Cardiac muscle cell (in vitro differentiated cells and primary cell): Measurements from ENCODE around the gene PIEZO2. TPM values are rescaled to one million over a fixed set of nuclear protein-coding genes. Genes with fewer than 3 reads are reported as not detected.

ENCODE experiments used
- DNase-seq, 2 donors: peaks; one replicate each; pipeline versions ENCODE4 v3.0.0 to v3.0.0-alpha.2; 2010 to 2017; ENCODE audit warnings: low read depth in 1 of 2, low spot score in 1 of 2
- H3K27ac ChIP-seq: fragments of 200-600 bp; sonication (generic); 2 replicates; pipeline ENCODE4 v1.5.1; 2016
- H3K27me3 ChIP-seq: fragments of 200-600 bp; sonication (generic); 2 replicates; pipeline ENCODE4 v1.6.0; 2016; ENCODE audit warnings: control low read depth
- H3K36me3 ChIP-seq: fragments of 200-600 bp; sonication (generic); 2 replicates; pipeline ENCODE4 v1.5.1; 2016; ENCODE audit warnings: control low read depth
- H3K4me1 ChIP-seq: fragments of 200-600 bp; sonication (generic); 2 replicates; pipeline ENCODE4 v1.8.1; 2017; ENCODE audit warnings: low read depth, mild to moderate bottlenecking, mixed run types
- H3K4me3 ChIP-seq: fragments of 200-600 bp; sonication (generic); 2 replicates; pipeline ENCODE4 v1.5.1; 2016; ENCODE audit warnings: mild to moderate bottlenecking
- H3K9me3 ChIP-seq: fragments of 200-600 bp; sonication (generic); 2 replicates; pipeline ENCODE4 v1.5.1; 2017; ENCODE audit warnings: low read depth, mild to moderate bottlenecking, control low read depth
- polyA plus RNA-seq: library from polyadenylated mRNA; unstranded; fragments of >200 nt; fragmentation: Nextera tagmentation; extraction: Ambion mirVana; gene quantifications from 2 replicates; pipeline ENCODE4 v1.2.1, GENCODE V29; 2016
- total RNA-seq: library from RNA; depleted of rRNA; stranded (reverse); fragments of >200 nt; gene quantifications from 2 replicates; pipeline ENCODE4 v1.2.3, GENCODE V29; 2016
- TF ChIP-seq, protein P1 (sequence below): IDR thresholded peaks from 2 replicates; pipeline ENCODE4 v1.5.1; 2012; ENCODE audit warnings: low read depth, mild to moderate bottlenecking, low read length

Gene PIEZO2
- total and polyA plus RNA-seq, 2 experiments from 2014 or later = 0.04 to 0.69 TPM

DNA sequence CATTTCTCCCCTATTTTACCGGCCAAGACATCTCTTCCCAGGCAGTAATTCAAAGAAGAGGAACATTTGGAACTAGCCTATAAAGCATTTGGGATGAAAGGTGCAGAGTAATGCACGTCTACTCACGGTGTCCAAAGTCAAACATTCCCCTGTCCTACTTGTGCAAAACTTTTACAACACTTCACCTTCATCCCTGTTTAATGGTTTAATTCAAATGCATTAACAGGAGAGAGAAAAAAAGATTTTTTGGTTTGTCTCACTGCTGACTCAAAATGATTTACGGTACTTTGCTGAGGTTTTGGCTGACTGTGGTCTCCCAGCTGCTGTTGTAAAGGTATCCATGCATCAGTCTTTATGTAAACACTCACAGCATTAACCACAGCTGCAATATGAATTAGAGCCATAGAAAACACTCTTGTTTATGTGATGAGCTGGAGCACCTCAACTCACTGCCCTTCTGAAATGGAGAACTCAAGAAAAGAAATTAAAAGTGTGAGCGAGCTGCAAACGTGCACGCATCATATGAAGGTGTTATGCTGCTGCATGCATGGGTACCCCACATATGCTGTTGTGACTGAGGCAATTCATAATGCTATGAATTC lies 220.5 kb downstream of the PIEZO2 start:
- no peaks in the 10 kb centered on the region for H3K9me3 ChIP-seq
- H3K36me3 ChIP-seq = no peaks in the 10 kb centered on the region
- H3K27me3 ChIP-seq = no peaks in the 10 kb centered on the region
- no peak overlapping the region for H3K4me3 ChIP-seq
- TF ChIP-seq, protein P1, sequence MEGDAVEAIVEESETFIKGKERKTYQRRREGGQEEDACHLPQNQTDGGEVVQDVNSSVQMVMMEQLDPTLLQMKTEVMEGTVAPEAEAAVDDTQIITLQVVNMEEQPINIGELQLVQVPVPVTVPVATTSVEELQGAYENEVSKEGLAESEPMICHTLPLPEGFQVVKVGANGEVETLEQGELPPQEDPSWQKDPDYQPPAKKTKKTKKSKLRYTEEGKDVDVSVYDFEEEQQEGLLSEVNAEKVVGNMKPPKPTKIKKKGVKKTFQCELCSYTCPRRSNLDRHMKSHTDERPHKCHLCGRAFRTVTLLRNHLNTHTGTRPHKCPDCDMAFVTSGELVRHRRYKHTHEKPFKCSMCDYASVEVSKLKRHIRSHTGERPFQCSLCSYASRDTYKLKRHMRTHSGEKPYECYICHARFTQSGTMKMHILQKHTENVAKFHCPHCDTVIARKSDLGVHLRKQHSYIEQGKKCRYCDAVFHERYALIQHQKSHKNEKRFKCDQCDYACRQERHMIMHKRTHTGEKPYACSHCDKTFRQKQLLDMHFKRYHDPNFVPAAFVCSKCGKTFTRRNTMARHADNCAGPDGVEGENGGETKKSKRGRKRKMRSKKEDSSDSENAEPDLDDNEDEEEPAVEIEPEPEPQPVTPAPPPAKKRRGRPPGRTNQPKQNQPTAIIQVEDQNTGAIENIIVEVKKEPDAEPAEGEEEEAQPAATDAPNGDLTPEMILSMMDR = no peak
- DNase-seq = peak in 1 of 2 donors; percentile 29
- H3K4me1 ChIP-seq = no peaks in the 10 kb centered on the region
- H3K27ac ChIP-seq = no peak overlapping the region

DNA sequence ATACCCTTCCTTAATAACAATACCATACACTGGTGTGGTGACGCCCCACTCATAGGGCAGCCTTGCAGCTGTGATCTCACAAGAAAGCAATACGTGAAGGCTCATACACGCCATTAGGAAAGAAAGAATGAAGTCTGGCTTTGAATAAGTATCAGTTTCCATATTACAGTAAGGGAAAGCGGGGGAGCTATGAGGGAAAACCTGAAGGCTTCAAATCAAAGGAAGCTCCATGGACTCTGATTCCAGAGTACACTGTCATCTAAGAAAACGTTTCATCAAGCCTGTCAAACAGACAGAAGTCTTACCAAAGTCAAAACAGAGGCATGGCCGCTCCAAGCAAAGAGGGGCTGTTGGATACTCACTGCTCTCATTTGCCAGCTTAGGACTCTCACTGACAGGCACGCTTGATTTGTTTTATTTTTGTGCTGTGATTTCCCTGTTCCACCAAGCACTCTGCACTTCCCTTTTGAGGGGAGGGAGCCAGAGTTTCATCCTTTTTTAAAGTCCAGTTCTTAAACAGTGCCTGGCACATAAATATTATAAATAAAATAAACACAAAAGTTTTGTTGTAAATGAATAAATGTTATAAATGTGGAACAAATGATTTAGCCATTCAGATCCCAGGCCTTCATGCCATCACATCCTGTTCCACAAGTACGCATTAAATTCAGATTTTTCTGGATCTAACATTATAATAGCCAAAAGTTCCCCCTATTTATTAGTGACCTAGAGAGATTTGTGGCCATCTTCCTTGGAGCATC lies 221.2 kb downstream of the PIEZO2 start:
- TF ChIP-seq, protein P1 = no peak
- H3K36me3 ChIP-seq = no peaks in the 10 kb centered on the region
- no peak overlapping the region for H3K4me3 ChIP-seq
- no peak overlapping the region for H3K27ac ChIP-seq
- DNase-seq = peak in 1 of 2 donors; percentile 57
- H3K4me1 ChIP-seq = no peaks in the 10 kb centered on the region
- H3K27me3 ChIP-seq = no peaks in the 10 kb centered on the region
- H3K9me3 ChIP-seq = no peaks in the 10 kb centered on the region

DNA sequence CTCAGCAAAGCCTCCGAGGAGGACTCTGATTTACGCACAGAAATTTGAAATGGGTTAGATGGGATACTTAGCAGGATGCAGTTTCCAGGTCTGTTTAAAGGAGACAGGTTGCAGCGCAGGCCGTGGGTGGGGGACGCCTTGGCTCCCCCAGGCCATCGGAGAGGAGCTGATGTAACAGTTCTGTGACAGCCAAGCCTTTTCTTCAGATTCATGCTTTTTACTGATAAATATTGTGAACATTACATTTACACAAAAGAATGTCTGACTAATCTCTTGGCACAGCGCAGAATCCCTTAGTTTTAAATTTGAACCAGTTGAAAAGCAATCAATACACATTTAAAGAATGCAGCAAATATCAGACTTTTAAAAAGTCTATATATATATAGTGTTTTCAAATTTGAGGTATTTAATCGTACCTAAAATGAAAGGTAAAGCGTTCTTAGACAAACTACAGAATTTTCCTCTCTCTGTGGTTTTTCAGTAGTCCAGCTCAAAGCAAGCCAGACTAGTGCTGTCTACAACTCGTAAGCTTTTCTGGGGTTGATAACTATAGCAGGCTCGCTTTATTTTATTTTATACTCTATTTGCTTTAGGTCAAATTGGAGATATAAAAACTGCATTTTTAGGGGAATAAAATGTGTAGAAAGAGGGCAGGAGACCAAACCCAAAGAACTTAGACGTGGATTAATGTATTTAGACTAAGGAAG lies 221.9 kb downstream of the PIEZO2 start:
- Histone ChIP-seq H3K9me3 (no peaks in the 10 kb centered on the region), H3K36me3 (no peaks in the 10 kb centered on the region), H3K4me1 (no peaks in the 10 kb centered on the region), H3K27ac (no peak overlapping the region), H3K27me3 (no peaks in the 10 kb centered on the region), H3K4me3 (no peak overlapping the region)
- peak in 1 of 2 donors; percentile 82 for DNase-seq
- TF ChIP-seq, protein P1 = no peak

DNA sequence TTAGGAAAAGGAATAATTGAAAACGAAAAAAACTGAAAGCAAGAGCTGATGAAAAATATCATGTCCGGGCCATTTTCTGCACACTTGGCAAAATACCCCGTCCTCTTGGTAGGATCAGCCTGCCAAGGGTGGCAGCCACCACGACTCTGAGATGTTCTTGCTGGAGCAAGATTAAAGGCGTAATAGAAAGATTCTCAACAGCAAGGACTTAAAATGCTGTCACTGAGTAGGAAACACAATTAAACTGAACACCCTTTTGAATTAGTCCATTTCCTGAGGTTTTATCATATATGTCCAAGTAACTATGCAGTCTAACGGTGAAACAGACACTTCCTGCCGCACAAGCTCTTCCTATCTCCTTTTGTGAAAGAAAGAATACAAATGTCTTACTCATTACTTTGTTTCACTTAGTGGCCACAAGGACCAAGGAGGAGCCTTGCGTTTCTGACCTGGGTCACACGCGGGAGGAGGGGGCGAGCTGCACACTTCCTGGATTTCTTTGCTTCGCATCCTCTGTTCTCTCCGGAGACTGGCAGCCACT lies 222.7 kb downstream of the PIEZO2 start:
- no peak overlapping the region for H3K4me3 ChIP-seq
- TF ChIP-seq, protein P1 = no peak
- no peaks in the 10 kb centered on the region for H3K9me3 ChIP-seq
- no peaks in the 10 kb centered on the region for H3K27me3 ChIP-seq
- peak in 1 of 2 donors; percentile 68 for DNase-seq
- H3K36me3 ChIP-seq = no peaks in the 10 kb centered on the region
- H3K4me1 ChIP-seq = no peaks in the 10 kb centered on the region
- H3K27ac ChIP-seq = no peak overlapping the region

DNA sequence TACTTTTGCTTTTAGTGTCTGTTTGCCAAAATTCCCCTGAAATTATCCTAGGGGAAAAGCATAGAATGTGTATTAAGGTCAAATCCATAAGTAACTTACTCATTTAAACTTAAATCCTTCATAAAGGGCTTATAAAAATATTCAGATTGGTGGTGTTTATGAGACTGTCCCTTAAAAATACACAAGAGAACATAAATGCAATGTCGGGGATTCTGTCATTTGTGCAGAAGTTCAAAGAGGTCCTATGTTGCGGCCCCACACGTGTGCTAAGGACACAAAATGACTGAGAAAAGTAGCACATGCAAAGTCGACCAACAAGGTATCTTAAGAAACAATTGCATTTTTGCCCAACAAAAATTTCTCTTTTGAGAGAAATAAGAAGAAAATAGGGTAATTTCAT lies 225.1 kb downstream of the PIEZO2 start:
- Histone ChIP-seq H3K4me3 (no peak overlapping the region), H3K36me3 (no peaks in the 10 kb centered on the region), H3K9me3 (no peaks in the 10 kb centered on the region), H3K4me1 (no peaks in the 10 kb centered on the region), H3K27me3 (no peaks in the 10 kb centered on the region), H3K27ac (no peak overlapping the region)
- DNase-seq = no peak
- TF ChIP-seq, protein P1 = no peak
